HepG2 (cell line): ENCODE measurements around the gene LRRN3. TPM values are rescaled to one million over a fixed set of nuclear protein-coding genes. Genes with fewer than 3 reads are reported as not detected.

Source experiments
- ATAC-seq: fragments of 200-7000 bp; cut with Tn5 transposase; 3 replicates; pipeline ENCODE4 v1.9.1; 2020; ENCODE audit warnings: mild to moderate bottlenecking, moderate library complexity
- BruUV-seq: library from RNA; stranded (reverse); fragments of 400-500 nt; replicated peaks from 2 replicates; lab custom pipeline; 2021; lab: Mats Ljungman, UMichigan
- CTCF ChIA-PET: fragments of 300-600 bp; formaldehyde crosslinking; extraction: SDS; loops from one replicate; lab custom pipeline; 2021; ENCODE audit warnings: low total read pairs, inconsistent platforms, low intra/inter-chr PET ratio; lab: Yijun Ruan, JAX
- POLR2A ChIA-PET: fragments of 350-600 bp; sonication (Branson Sonifier 250); formaldehyde crosslinking; loops from one replicate; lab custom pipeline; 2020; ENCODE audit warnings: antibody characterized with exemption, inconsistent platforms; lab: Yijun Ruan, JAX
- DNase-seq: peaks from one replicate; pipeline ENCODE4 v3.0.0-alpha.2; 2015; ENCODE audit warnings: low spot score
- FAIRE-seq: peaks from 3 replicates; lab custom pipeline; 2011; peaks lifted over from hg19 to GRCh38; lab: Jason Lieb, UNC
- H2AFZ ChIP-seq: one replicate; pipeline ENCODE4 v1.6.1; 2011; ENCODE audit warnings: low read length, inconsistent platforms
- H3K27ac ChIP-seq: fragments of 300-600 bp; 3 replicates; pipeline ENCODE4 v1.8.0; 2011; ENCODE audit warnings: mixed run types, mild to moderate bottlenecking, mixed read lengths, low read length, inconsistent platforms; ENCODE audit not compliant: insufficient read depth; ENCODE audit errors: extremely low read length
- H3K27me3 ChIP-seq, 2 experiments: fragments of 200-600 bp in 1 of 2; 2 replicates in 1 of 2; 3 replicates in 1 of 2; pipeline versions ENCODE4 v1.6.0 to v1.8.0; 2011; ENCODE audit warnings: low read length in 2 of 2, mild to moderate bottlenecking in 2 of 2, moderate library complexity in 2 of 2, inconsistent platforms in 1 of 2; ENCODE audit not compliant: insufficient read depth in 2 of 2, control insufficient read depth in 1 of 2
- H3K36me3 ChIP-seq, 2 experiments: fragments of 200-600 bp in 1 of 2; replicated peaks in 1 of 2; 2 replicates in 1 of 2; 3 replicates in 1 of 2; pipeline versions ENCODE4 v1.5.1 to v1.8.0; 2011; ENCODE audit warnings: low read length in 2 of 2, inconsistent platforms in 1 of 2; ENCODE audit not compliant: insufficient read depth in 2 of 2, control insufficient read depth in 1 of 2
- H3K4me1 ChIP-seq: 2 replicates; pipeline ENCODE4 v1.5.1; 2012; ENCODE audit warnings: low read length, inconsistent platforms; ENCODE audit not compliant: insufficient read depth
- H3K4me2 ChIP-seq: 2 replicates; pipeline ENCODE4 v1.6.0; 2011; ENCODE audit warnings: low read depth, low read length, inconsistent platforms
- H3K4me3 ChIP-seq, 3 experiments: fragments of 200-600 bp in 1 of 3; sonication (generic), shearing (Covaris generic) in 1 of 3; replicated peaks in 1 of 3; 2 replicates each; pipeline ENCODE4 v1.5.1; 2011 to 2016; ENCODE audit warnings: low read length in 3 of 3, inconsistent platforms in 2 of 3, low read depth in 2 of 3, mild to moderate bottlenecking in 2 of 3, control low read depth in 1 of 3, mixed read lengths in 1 of 3; ENCODE audit not compliant: insufficient read depth in 1 of 3
- H3K79me2 ChIP-seq: one replicate; pipeline ENCODE4 v1.6.1; 2011; ENCODE audit warnings: low read length, inconsistent platforms; ENCODE audit not compliant: insufficient read depth
- H3K9ac ChIP-seq: 2 replicates; pipeline ENCODE4 v1.6.0; 2011; ENCODE audit warnings: mild to moderate bottlenecking, low read depth, low read length, inconsistent platforms; ENCODE audit not compliant: insufficient read depth
- H3K9me3 ChIP-seq: 2 replicates; pipeline ENCODE4 v1.5.1; 2012; ENCODE audit warnings: mild to moderate bottlenecking, low read length
- H4K20me1 ChIP-seq: 2 replicates; pipeline ENCODE4 v1.6.0; 2011; ENCODE audit warnings: inconsistent platforms, mild to moderate bottlenecking, low read length, moderate library complexity; ENCODE audit not compliant: insufficient read depth
- CBX2 ChIP-seq, 2 experiments: fragments of 200-600 bp in 1 of 2; sonication (generic); formaldehyde crosslinking in 1 of 2; IDR thresholded peaks; 2 replicates each; pipeline versions ENCODE4 v1.7.0 to v1.8.1; 2018 to 2022; ENCODE audit warnings: low read depth in 2 of 2, low read length in 1 of 2, mild to moderate bottlenecking in 1 of 2, missing genetic modification reagents in 1 of 2
- TRAFD1 ChIP-seq: sonication (generic); formaldehyde crosslinking; IDR thresholded peaks from 2 replicates; pipeline ENCODE4 v1.5.1; 2020; ENCODE audit warnings: missing genetic modification reagents, mild to moderate bottlenecking, borderline replicate concordance
- TRIM24 ChIP-seq: sonication (generic); formaldehyde crosslinking; IDR thresholded peaks from 2 replicates; pipeline ENCODE4 v1.8.0; 2022; ENCODE audit warnings: mild to moderate bottlenecking, missing genetic modification reagents
- YEATS2 ChIP-seq: sonication (generic); formaldehyde crosslinking; IDR thresholded peaks from 2 replicates; pipeline ENCODE4 v1.4.0; 2020; ENCODE audit warnings: missing genetic modification reagents, borderline replicate concordance
- ZNF350 ChIP-seq: sonication (generic); formaldehyde crosslinking; IDR thresholded peaks from 2 replicates; pipeline ENCODE4 v1.4.0; 2020; ENCODE audit warnings: mild to moderate bottlenecking, low read depth, missing genetic modification reagents, borderline replicate concordance
- ZNF788 ChIP-seq: sonication (generic); formaldehyde crosslinking; IDR thresholded peaks from 2 replicates; pipeline ENCODE4 v1.5.0; 2020; ENCODE audit warnings: mild to moderate bottlenecking, missing genetic modification reagents, borderline replicate concordance
- WGBS: methylation state at CpG from one replicate; pipeline ENCODE4 v1.1.6; 2017; ENCODE audit warnings: low lambda C conversion rate; 5-methylcytosine and 5-hydroxymethylcytosine counted together
- in situ Hi-C: cut with HindIII; loops from 2 replicates; pipeline ENCODE4 v1.10.0; 2017; ENCODE audit warnings: low pct_unique_long_range_greater_than_20kb; ENCODE audit not compliant: extremely low pct_ligation_motif_present
- intact Hi-C: fragments of 100-400 bp; cut with micrococcal nuclease; formaldehyde crosslinking; loops from one replicate; pipeline ENCODE4 v1.10.0; 2022; ENCODE audit not compliant: unreplicated experiment
- polyA plus RNA-seq, 8 experiments: library from polyadenylated mRNA; depleted of rRNA in 3 of 8; stranded (reverse) in 7 of 8; unstranded in 1 of 8; fragments of >200 nt; fragmentation: Illumina TruSeq in 4 of 8; extraction: Trizol in 4 of 8; gene quantifications; 2 replicates each; pipeline versions ENCODE4 v1.2.1 to v1.2.3, GENCODE V29; 2011 to 2016; ENCODE audit warnings: low read depth in 4 of 8, missing spikeins in 1 of 8, mixed read lengths in 1 of 8; ENCODE audit not compliant: insufficient read depth in 1 of 8
- total RNA-seq, 5 experiments: library from RNA; depleted of rRNA; stranded (reverse); fragments of >200 nt; fragmentation: Illumina TruSeq; extraction: Trizol; gene quantifications; 2 replicates each; pipeline ENCODE4 v1.2.3, GENCODE V29; 2016; ENCODE audit warnings: low read depth in 1 of 5

LRRN3 gene
- total and polyA plus RNA-seq, 2 of the 13 experiments (the other 11 are each of a cell fraction or from before 2014, with no cell fraction given), result 0.07 TPM; not detected in 1

- no peak for TF ChIP-seq TRAFD1 (CRISPR knock-in tag)
Observed at GRCh38 chr7:111057066-111057465, 33.9 kb upstream of the LRRN3 start (continued).

- intact Hi-C loops (no loop called here), in situ Hi-C loops (no loop called here)
- DNase-seq (no peak), ATAC-seq (no peak), FAIRE-seq (no peak)
- Histone ChIP-seq H3K4me1 (no peaks in the 10 kb centered on the region), H4K20me1 (no peaks in the 10 kb centered on the region), H3K4me3 (no peak overlapping the region), H3K9me3 (peaks cover 29% of the 10 kb centered on the region), H3K9ac (no peak overlapping the region), H3K27me3 (no peaks in the 10 kb centered on the region), H3K36me3 (no peaks in the 10 kb centered on the region), H2AFZ (no peak overlapping the region), H3K27ac (no peak overlapping the region), H3K4me2 (no peak overlapping the region), H3K79me2 (no peaks in the 10 kb centered on the region)
- POLR2A ChIA-PET, result no interaction called here
- BruUV-seq, result no TSS peak
- no peak for TF ChIP-seq TRIM24 (CRISPR knock-in tag)
- TF ChIP-seq ZNF350 (CRISPR knock-in tag), result no peak
- no peak for TF ChIP-seq ZNF788 (CRISPR knock-in tag)
- CTCF ChIA-PET, result no interaction called here
Observed at GRCh38 chr7:111059833-111060232, 31.1 kb upstream of the LRRN3 start.

DNA sequence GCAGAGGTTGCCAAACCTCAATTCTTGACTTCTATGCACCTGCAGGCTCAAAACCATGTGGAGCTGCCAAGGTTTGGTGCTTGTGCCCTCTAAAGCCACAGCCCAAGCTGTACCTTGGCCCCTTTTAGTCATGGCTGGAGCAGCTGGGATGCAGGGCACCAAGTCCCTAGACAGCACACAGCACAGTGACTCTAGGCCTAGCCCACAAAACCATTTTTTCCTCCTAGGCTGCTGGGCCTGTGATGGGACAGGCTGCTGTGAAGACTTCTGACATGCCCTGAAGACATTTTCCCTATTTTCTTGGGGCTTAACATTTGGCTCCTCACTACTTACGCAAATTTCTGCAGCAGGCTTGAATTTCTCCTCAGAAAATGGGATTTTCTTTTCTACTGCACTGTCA, 27.8 kb upstream of the LRRN3 start:
- intact Hi-C loops (no loop called here), in situ Hi-C loops (no loop called here)
- H3K4me2 ChIP-seq, result no peak overlapping the region
- H3K4me1 ChIP-seq, result no peaks in the 10 kb centered on the region
- H3K36me3 ChIP-seq, result no peaks in the 10 kb centered on the region
- no peak overlapping the region for H2AFZ ChIP-seq
- no peak for DNase-seq
- peaks cover 30% of the 10 kb centered on the region for H3K9me3 ChIP-seq
- H3K79me2 ChIP-seq, result no peaks in the 10 kb centered on the region
- no peak for ATAC-seq
- BruUV-seq, result no TSS peak
- no peak overlapping the region for H3K4me3 ChIP-seq
- no peaks in the 10 kb centered on the region for H4K20me1 ChIP-seq
- 87% methylated on average over 1 of the region's 1 CpG for WGBS
- CTCF ChIA-PET, result no interaction called here
- TF ChIP-seq YEATS2 (CRISPR knock-in tag) (no peak), CBX2 (IDR thresholded peaks at IDR 0.05; ENCODE audit: low read depth, low read length) (no peak), CBX2 (CRISPR knock-in tag; IDR thresholded peaks at IDR 0.05; ENCODE audit: low read depth) (no peak)
- H3K27ac ChIP-seq, result no peak overlapping the region
- FAIRE-seq, result no peak
- no peak overlapping the region for H3K9ac ChIP-seq
- H3K27me3 ChIP-seq, result no peaks in the 10 kb centered on the region
- POLR2A ChIA-PET, result no interaction called here
